ENCODE results near the gene HDAC7.

Gene HDAC7

GRCh38 chr12:47776471-47777143 is 43.1 kb downstream of the HDAC7 start:
- DNase-seq: no peak

DNA sequence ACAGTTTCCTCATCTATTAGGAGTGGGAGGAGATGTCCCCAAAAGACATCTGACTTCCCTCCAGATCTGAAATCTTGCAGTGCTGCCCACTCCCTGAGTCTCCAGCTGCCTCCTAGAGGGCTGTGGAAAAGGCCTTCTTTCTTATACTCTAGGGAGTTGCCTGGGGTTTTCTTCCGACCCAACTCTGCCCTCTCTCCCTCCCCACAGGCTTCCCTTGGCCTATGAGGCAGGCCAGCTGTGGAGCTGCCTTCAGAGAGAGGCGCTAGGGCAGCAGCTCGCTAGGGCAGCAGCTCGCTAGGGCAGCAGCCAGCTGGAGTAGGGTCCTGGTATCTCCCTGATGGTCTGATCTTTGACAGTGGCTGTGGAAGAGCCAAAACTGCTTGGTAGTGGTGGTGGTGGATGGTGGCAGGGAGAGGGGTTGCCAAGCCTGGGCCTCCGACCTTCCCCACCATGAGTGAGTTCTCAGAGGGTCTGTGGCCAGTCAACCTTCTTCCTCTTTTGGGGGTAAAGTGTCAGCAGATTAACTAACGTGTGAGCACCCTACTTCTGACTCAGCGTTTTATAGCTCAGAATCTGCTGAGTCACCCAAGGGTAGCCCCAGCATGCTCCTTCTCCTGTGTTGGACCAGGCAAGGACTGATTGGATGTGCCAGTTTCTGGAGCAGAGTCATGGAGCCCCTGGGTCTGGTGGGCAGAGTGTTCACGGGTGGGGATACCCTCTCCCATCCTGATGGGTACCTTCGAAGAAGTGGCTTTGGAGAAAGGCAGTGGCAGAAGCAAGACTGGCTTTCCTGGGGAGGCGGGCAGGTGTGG is 44.4 kb downstream of the HDAC7 start:
- DNase-seq: no peak

DNA sequence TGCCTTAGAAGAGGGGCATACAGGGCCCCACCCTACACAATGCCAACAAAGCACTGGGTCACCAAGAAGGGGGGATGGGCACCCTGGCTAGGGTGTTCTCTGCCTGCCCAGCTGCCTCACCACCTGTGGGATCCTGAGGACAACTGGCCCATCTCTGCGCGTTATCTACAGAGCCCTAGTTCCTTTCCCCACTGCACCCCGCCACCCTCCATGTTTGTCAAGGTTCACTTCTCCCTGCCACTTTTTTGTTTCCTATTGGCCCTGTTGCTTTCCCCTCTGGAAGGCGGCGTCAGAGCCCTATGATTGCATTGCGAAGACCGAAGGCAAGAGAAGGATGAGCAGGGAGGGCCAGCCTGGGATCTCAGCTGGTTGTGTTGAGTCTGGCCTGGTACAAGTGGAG is 45.0 kb downstream of the HDAC7 start:
- DNase-seq: no peak

DNA sequence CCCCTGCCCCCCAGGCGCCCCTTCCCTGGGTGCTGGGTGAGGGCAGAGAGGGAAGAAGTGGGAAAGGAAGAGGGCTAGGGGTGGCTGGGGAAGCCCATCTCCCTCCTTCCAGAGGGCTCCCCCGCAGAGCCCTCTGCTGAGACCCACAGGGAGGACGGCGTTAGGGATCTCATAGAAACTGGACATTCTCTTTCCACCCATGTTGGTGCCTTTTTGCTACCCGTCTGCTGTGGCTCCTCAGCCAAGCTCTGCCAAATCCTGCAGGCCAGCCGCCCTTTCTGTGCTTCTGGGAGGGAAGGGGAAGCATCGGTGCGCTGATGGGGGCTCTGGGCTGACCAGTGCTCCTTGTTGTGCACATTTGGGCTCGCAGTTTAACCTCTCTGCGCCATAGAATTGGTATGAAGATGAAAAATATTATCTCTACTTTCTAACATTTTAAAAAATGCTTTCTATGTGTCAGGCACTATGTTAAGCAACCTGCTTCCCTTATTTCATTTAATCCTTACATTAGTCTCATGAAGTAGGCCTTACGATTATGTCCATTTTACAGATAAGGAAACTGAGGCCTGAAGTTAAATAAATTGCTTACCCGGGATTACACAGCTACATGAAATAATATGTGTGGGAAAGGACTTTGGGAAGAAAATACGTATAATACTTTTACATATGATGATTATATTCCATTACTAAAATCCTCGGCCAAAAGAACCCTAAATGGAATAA is 45.7 kb downstream of the HDAC7 start:
- no peak for DNase-seq

- peak; percentile 75 for DNase-seq
These were observed 46.4 kb downstream of the HDAC7 start, which contains the start of gene SLC48A1 for GRCh38 chr12:47773062-47773857. Gene SLC48A1, plus strand, starts transcription at chr12:47773238. Its CDS starts 67 bp downstream, at chr12:47773305.

GRCh38 chr12:47772738-47773061 is 47.0 kb downstream of the HDAC7 start:
- DNase-seq: no peak

DNA sequence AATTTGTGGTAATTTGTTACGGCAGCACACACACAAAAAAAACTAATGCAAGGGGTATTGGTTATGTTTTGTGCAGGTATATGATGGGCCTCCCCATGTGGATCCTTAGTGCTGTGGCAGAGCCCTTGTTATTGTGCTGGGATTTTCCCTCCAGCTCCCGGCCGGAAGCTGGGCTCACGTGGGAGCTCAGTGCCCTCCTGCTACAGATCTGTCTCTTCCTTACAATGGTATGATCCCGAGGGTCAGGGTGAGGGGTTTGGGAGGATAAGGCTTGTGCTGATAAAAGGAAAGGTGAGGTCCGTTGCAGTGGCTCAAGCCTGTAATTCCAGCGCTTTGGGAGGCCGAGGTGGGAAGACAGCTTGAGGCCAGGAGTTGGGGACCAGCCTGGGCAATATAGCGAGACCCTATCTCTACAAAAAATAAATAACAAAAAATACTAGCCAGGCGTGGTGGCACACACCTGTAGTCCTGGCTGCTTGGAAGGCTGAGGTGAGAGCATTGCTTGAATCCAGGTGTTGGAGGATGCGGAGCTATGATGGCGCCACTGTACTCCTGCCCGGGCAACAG is 47.5 kb downstream of the HDAC7 start:
- no peak for DNase-seq

- DNase-seq: no peak
These were observed 48.4 kb downstream of the HDAC7 start for GRCh38 chr12:47771304-47771703.

GRCh38 chr12:47770086-47770726 is 49.5 kb downstream of the HDAC7 start:
- no peak for DNase-seq

DNA sequence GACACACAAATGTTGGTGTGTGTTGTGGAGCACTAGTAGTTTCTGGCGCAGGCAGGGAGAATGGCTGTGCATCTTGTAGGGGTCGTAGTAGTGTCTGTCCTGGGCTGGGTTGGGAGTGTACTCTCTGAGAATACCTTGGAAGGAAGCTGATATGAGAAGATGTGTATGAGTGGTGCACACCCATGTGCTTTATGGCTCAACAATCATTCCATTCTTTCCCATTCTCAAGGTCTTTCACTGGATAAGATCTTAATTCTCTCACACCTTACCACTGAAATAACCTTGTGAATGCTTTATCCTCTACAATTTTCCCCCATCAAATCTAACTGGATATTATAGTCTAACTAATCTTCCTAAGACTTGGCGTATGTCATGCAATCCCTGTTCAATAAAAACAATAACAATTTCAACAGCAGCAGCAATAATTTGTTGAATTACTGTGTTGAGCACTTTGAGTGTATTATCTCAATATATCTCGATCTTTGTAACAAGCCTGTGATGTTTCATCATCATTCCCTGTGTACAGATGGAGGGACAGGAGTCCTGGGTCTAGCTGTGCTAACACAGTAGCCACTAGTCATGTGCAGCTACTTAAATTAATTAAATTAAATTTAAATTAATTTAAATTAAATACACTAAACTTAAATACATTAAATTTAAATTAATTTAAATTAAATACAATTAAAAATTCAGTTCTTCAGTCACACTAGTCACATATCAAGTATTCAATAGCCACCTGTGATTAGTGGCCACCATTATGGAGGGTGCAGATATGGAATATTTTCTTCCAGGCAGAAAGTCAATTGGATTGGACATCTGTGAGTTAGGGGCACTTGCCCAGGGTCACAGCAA is 50.2 kb downstream of the HDAC7 start:
- no peak for DNase-seq

DNA sequence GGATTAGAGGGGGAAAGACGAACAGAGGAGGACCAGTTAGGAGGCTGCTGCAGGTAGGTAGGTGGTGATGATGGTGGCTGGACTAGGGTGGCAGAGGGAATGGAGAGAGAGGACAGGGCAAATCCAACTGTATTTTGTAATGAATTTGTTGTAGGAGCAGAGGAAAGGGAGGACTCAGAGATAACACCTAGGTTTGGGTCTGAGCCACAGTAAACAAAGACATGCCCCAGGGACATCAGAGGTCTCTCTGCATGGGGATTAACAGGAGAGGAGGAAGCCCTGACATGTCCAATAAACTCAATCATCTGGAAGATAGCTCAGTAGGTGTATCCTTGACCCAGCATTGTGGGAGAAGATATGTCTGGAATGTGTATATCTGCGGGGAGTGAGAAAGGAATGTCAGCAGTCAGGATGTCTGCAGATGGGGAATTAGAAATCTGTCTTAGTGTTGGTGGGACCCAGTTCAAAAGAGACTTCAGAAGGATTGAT is 51.3 kb downstream of the HDAC7 start:
- DNase-seq: no peak

DNA sequence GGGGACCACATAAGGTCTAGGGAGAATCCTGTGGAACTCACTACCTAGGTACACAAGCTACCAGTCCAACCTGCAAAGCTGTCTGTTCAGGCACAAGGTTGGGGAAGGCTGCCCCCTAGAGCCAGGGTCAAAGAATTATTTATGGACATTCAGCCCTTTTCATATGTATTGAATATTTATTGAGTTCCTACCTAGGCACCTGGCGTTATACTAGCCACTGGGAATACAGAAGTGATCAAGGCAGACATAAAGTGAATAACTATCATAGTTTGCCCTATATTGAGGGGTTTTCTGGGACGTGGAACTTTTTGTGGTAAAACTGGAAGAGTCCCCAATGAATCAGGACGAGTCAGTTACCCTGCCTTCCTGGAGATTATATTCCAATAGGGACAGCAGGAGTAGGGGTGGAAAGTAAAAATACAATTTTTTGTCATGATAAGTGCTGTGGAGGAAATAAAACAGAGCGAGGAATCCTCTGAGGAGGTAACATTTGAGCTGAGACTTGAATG is 52.4 kb downstream of the HDAC7 start:
- DNase-seq: peak; percentile 76

DNA sequence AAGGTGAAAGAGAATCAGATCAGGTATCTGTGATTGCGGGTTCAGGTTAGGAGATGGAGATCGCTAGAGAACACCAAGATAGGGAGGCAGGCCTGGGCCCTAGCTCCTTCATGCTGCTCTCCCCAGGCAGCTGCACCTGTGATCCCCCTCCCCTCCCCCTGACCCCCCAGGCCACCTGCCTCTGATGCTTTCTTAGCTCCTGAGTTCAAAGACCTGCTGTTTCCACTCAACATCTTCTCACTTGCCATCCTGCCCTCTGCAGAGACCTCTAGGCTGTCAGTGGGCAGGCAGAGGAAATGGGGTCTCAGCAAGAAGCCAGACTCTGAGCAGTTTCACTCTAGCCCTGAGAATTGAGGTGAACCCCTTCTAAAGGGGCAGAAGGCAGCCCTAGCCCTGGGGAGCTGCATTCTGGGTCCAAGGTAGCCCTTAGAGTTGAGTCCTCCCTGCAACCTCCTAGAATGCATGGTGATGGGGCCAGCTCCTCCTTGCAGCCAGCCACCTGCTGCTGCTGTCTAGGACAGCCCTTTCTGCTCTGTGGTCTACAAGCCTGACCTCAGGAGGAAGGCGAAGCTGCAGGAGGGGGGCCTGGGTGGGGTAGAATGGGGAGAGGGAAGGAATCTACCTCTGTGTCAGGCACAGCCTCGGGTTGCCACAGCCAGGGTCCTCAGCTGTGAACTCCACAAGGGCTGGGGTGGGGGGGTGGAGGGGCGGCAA is 53.0 kb downstream of the HDAC7 start:
- no peak for DNase-seq

GRCh38 chr12:47763481-47764346 is 56.0 kb downstream of the HDAC7 start:
- no peak for DNase-seq

DNA sequence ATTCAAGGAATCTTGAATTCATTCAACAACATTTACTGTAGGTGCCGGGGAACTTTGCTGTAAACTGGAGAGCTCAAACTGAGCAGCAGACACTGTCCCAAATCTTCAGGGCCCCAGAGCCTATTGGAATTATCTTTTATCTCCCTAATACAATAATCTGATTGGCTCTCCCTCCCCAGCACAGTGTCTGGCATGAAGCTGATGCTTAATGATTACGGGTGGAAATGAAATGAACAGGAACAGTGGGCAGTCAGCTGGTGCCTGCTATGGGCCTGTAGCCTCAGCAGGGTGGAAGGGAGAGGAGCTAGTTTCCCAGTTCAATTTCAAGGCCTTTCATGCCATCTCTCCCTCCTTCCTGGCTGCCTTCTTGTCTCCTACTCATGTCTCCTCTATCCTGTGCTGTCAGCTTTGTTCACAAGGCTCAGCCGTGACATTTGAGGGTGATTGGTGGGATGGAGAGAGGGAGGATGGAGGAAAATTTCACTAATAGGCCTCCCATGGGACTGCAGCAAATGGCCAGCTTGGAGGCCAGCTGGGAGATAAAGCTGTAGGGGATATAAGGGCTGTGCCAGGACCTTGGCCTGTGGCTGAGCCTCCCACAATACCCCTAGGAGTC is 56.7 kb downstream of the HDAC7 start:
- no peak for DNase-seq

DNA sequence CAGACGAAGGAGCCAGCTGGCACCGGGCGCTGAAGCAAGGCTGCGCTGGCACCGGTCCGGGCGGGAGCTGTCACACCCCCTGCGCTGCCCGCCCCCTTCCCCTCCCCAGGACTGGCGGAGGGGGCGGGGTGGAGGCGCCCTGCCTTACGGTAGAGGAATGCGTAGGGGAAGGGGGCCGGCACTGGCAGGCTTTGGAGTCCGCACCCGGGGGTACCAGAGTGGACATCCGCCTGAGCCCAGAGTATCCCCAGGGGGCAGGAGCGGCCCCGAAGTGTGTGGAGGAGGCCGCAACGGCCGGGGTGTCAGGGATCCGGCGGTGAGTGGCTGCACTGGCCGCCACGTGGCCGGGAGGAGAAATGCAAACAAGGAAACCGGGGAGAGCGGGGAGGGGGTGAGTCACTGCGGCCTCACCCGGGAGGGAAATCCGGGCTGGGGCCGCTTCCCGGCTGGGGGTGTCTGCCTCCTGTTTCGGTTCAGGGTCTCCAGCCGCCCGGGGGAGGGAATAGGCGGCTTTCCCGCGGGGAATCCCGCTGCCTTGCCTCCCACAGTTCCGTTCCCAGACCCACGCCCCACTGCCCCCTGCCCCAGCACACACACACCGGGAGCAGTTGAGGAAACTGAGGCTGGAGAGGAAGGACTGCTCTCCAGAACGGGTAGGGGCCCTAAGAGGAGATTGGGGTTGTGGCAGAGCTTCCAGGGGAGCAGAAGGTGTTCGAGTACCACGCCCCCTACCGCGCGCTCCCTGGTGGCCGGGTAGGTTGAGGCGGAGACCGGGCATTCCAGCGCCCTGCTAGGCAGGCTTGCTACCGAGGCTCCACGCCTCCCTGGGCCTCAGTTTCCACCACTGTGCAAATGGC is 60.6 kb downstream of the HDAC7 start, which contains the start of gene RAPGEF3:
TSS of gene RAPGEF3 (minus strand) at position 47 of the 857 bp plus-strand sequence. CDS start 324 bp downstream, outside the sequence.
- DNase-seq: peak; percentile 78

- no peak for DNase-seq
These were observed 61.2 kb downstream of the HDAC7 start for GRCh38 chr12:47758584-47758833.
